Measurements from ENCODE around the gene CDR2L.
"Not testable (repeated sequence)": the region's sequence is repeated elsewhere in the genome, so short reads cannot be mapped to it uniquely, and the experiment has no call there.

CDR2L gene

GRCh38 chr17:75044716-75045115 lies 57.3 kb downstream of the CDR2L start:
- no peak for DNase-seq (ENCODE audit: low read depth in 2 of 2)

DNA sequence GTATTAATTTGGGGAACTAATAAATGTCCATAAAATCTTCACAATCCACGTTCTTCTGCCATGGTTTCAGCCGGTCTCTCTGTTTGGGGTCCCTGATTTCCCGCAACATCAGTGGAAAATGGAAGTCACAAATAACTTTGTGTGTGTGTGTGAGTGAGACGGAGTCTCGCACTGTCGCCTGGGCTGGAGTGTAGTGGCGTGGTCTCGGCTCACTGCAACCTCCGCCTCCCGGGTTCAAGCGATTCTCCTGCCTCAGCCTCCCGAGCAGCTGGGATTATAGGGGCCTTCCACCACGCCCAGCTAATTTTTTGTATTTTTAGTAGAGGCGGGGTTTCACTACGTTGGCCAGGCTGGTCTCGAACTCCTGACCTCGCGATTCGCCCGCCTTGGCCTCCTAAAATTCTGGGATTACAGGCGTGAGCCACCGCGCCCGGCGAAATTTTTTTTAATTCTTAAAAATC lies 58.5 kb downstream of the CDR2L start:
- not testable (repeated sequence) for DNase-seq (ENCODE audit: low read depth in 2 of 2)

- peak; percentile 92 to 94 for DNase-seq (ENCODE audit: low read depth in 2 of 2)
These were observed 59.2 kb downstream of the CDR2L start, which contains the start of the genes ATP5PD and KCTD2 for GRCh38 chr17:75046407-75047289. ATP5PD (minus strand) TSS chr17:75046969; CDS start chr17:75042650, 4,319 bp downstream. KCTD2 (plus strand) TSS chr17:75047225; CDS start chr17:75047251, 26 bp downstream.

GRCh38 chr17:75047398-75048098 lies 60.1 kb downstream of the CDR2L start:
- no peak for DNase-seq (ENCODE audit: low read depth in 2 of 2)

GRCh38 chr17:75048249-75048878 lies 60.9 kb downstream of the CDR2L start:
- no peak for DNase-seq (ENCODE audit: low read depth in 2 of 2)

- no peak for DNase-seq (ENCODE audit: low read depth in 2 of 2)
These were observed 61.6 kb downstream of the CDR2L start for GRCh38 chr17:75049057-75049456.

DNA sequence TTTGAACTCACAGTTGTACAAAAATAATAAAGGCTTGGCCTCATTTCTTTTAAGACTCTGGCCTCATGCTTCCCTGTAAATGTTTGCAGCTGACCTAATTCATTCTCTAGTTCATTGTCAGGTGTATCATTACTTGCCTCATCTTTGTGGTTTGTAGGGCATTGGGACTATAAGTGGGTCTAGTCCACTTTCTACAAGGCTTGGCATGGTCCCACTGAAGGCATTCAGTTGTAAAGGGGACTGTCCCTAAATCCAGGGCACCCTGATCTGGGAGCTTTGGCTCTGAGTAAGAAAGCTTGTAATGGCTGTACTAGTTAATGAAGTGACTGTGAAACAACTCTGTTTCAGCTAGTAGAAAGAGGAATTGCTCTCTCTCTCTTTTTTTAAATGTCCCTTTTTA lies 62.3 kb downstream of the CDR2L start:
- no peak for DNase-seq (ENCODE audit: low read depth in 2 of 2)

GRCh38 chr17:75051941-75052340 lies 64.5 kb downstream of the CDR2L start:
- DNase-seq (ENCODE audit: low read depth in 2 of 2): no peak

All from activated CD4-positive, alpha-beta T cell treated with anti-CD3 and anti-CD28 coated beads for 24 hours (primary cell).